SU-DHL-6 (cell line): Measurements from ENCODE around the gene PTPN1.

Experiments
- CTCF ChIP-seq: fragments of 200-600 bp; sonication (generic); IDR thresholded peaks from one replicate; pipeline ENCODE4 v1.5.1; 2017; ENCODE audit warnings: antibody characterized with exemption, mild to moderate bottlenecking, low read length, moderate library complexity; ENCODE audit not compliant: insufficient read depth, poor library complexity, severe bottlenecking
- EZH2phosphoT487 ChIP-seq: fragments of 200-600 bp; sonication (generic), shearing (Covaris generic); conservative IDR thresholded peaks from 2 replicates; pipeline ENCODE4 v1.6.1; 2018; ENCODE audit warnings: mild to moderate bottlenecking, antibody characterized with exemption, low read length, moderate library complexity, mixed read lengths

- TF ChIP-seq CTCF (no peak), EZH2phosphoT487 (no peak)
Observed at GRCh38 chr20:50559856-50560638, 49.9 kb downstream of the PTPN1 start.
